NCI-H2171 treated with DMSO at 0.1 percent for 48 hours (cell line): ENCODE measurements around the gene AKAP3.

ENCODE experiments used
- DNase-seq: peaks from one replicate; lab custom pipeline; 2025; lab: John Stamatoyannopoulos, UW

The AKAP3 gene

DNA sequence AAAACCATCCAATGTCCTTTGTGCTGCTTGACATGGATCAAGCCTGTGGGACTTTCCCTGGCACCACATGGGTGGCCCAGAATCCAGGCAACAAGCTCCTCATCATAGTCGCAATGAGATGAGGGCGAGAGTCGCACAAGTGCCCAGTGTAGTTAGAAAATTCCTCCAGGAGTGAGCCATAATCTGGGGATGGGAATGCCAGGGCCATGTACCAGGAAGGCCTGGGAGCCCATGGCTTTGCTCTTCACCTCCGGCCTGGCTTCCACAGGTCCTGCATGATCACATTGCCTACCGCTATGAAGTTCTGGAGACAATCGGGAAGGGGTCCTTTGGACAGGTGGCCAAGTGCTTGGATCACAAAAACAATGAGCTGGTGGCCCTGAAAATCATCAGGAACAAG lies 53.0 kb downstream of the AKAP3 start:
- DNase-seq, result no peak

DNA sequence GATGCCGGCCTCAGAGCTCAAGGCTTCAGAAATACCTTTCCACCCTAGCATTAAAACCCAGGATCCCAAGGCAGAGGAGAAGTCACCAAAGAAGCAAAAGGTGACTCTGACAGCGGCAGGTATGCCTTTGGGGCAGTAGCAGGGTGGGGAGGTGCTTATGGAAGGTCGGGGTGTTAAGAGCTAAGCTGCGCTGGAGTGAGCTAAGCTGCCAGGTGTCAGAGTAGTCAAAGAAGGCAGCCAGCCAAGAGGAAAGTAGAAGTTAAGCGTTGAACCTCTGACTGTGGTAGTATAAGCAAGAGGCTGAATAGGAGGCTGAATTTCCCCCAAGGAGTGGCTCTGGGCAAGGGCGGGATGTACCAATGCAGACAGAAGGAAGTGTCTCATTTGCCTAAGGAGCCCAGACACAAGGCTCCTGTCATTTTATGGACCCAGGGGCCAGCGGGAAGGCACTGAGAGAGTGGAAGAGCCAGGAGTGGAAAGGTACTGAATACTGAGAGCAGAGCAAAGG lies 57.6 kb downstream of the AKAP3 start:
- peak; percentile 13 for DNase-seq

DNA sequence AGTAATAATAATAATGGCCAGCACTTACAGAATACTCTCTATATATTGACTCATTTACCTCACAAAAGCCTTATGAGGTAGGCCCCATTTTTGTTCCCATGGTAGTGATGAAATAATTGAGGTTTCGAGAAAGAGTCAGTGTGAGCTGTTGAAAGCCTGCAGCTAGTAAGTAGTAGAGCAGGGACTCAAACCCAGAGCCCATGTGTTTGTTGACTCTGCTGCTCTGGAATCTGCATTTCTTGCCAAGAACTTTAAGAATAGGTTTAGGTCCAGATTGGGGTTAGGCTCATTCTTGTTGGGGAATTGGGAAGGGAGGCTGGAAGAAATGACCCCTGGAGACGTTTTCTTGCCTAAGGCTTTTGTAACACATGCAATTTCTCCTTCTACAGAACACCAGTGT lies 58.9 kb downstream of the AKAP3 start:
- DNase-seq, result no peak

DNA sequence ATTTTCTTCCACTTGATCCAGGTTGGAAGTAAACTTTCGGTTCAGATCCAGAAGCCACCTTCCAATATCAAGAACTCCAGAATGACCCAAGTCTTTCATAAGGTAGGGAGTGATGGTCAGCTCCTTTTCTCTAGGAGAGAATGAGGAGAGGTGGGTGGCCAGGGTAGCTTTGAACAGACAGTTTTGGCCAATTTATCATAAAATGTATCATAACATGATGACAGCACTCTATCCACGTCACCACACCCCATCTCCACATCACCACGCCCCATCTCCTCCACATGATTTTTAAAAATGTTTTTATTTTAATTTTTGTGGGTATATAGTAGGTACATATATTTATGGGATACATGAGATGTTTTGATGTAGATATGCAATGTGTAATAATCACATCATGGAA lies 59.9 kb downstream of the AKAP3 start:
- DNase-seq, result no peak

DNA sequence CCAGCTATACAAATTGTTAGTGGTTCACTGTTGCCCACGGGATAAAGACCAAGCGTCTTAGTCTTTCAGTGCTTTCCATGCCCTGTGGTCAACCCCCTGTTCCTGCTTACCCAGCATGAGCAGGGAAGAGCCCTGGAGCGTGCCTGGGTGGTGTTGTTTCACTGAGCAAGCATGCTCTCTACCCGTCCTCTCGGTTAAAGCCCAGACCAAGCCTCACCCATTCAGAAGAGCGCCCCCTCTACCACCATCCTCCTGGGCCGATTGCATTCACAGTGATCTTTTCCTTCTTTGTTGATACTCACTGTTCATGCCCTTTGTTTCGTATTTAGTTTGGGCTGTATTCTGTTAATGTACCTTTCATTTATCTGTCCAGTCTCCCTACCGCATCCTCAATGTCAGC lies 61.7 kb downstream of the AKAP3 start:
- DNase-seq, result no peak

DNA sequence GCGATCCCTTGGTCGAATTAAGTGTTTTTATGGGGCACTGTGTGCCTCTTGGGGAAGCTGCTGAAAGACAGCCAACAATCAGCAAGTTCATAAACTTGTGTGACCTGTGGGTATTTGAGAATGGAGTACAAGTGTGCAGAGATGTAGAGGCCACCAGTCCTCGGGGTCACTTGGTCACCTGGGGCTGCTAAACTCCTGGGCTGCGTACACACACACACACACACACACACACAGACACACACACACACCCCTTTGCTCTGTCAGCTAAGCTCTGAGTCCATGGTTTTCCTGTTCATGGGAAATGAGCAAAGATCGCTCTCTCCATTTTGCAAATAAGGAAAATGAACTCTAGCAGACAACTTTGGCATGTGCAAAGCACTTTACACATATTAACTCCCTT lies 62.4 kb downstream of the AKAP3 start:
- no peak for DNase-seq

DNA sequence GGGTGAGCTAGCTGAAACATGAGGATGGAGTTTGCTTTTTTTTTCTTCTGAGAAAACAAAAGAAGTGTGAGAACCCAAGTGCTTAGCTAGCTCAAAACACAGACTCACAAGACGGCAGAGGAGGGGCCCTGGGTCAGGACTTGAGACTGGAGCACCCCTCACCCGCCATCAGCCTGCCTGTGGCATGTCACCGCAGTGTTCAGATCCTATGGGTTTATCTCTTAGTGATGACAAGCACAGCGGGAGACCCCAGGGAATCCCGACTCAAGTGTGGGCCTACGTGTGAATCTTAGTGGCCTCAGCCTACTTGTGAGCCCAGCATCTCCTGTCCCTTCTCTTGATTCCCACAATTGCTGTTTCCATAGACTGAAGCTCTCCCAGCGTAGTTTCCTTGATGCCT lies 64.0 kb downstream of the AKAP3 start:
- no peak for DNase-seq

DNA sequence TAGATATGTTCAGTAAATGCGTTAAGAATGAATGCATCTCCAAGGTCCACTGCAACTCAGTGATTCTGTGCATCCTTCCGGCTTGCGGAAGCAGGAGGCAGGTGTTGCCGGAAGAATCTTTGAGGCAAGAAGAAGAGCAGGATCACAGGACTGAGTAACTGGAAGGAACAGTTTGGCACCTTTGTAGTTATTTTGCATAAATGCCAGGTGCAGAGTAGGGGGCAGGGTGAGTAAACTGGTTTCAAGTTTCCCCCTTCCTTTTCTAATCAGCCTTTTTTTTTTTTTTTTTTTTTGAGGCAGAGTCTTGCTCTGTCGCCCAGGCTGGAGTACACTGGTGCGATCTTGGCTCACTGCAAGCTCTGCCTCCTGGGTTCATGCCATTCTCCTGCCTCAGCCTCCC lies 64.6 kb downstream of the AKAP3 start:
- no peak for DNase-seq

DNA sequence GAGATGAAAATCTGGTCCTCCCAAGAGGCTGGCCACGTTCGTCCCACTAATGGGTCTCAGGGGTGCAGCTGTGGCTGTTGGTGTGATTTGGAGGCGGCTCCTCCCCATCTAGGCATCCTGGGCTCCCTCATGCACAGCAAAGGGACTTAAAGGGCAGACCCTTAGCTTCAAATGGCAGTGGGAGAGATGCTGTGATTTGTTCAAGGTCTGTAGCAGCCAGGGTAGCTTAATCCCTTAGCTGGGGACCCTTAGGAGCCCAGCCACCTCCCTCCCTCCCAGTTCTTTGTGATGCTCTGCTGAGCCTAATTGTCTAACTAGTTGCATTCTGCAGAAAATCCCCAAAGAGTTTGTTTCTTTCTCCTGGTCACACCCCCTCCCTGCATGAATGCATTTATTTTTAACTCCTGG lies 68.6 kb downstream of the AKAP3 start:
- no peak for DNase-seq

DNA sequence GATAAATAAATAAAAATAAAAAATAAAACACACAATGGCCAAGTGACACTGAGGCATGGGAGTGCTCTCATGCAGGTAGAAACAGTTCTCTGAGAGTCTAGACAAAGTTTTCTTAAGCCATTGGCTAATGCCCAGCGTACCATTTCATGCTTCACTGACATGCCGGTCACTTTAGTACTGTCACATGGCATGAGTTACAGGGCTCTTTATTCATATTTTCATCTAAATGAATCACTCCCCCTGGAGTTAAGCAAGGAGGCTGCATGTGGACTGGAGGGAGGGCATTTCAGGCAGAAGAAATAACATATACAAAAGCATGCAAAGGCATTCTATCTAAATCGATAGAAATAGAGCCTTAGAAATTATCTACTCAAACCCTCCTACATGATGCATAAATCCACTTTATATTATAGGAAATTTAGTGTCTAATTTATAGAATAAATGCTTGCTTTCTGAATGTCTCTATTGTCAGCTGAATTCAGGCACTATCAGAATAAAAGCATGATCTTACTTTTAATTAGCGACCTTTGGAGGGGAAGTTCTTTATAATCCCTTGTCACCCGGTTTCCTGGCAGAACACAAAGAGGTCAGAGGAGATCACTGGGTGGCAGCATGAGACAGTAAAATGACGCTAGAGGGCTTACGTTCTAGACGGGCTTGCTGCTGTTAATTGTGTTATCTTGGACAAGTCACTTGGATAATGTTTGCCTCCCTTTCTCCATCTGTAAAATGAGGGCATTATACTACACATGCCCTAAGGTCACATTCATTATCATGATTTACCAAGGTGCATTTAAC lies 69.3 kb downstream of the AKAP3 start:
- peak; percentile 30 for DNase-seq

DNA sequence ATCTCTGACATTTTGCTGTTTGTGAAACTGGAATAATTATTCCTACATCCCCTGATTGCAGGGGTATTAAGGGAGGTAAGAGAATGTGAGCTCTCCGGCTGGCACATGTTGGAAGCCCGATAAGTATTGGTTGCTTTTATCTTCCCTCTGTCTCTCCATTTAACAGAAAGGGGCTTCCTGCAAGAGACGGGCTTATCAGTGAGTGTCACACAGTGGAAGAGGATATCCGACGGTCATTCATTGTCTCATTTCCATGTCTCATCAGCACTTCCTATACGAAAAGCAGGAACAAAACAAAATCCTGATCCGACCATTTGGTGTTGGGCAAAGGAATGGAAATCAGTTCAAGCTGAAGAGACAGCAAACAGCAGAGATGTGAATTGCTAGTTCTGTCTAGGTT lies 76.2 kb downstream of the AKAP3 start:
- no peak for DNase-seq

DNA sequence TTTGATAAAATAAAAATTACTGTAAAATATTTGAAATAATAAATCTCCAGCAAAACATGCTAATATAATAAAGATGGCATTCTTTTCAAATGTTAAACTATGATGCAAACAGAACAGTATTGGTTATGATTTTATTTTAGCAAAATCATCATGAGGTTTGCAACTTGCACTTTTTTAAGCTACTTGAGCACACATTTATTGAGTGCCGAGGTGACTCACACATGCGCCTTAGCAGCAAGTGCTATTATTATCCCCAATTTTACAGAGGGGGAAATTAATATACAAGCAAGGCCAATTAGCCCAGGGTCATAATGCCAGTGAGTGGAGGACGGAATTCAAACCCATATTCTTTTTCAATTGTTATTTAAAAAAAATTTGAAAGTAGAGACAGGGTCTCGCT lies 79.6 kb downstream of the AKAP3 start:
- DNase-seq, result no peak

DNA sequence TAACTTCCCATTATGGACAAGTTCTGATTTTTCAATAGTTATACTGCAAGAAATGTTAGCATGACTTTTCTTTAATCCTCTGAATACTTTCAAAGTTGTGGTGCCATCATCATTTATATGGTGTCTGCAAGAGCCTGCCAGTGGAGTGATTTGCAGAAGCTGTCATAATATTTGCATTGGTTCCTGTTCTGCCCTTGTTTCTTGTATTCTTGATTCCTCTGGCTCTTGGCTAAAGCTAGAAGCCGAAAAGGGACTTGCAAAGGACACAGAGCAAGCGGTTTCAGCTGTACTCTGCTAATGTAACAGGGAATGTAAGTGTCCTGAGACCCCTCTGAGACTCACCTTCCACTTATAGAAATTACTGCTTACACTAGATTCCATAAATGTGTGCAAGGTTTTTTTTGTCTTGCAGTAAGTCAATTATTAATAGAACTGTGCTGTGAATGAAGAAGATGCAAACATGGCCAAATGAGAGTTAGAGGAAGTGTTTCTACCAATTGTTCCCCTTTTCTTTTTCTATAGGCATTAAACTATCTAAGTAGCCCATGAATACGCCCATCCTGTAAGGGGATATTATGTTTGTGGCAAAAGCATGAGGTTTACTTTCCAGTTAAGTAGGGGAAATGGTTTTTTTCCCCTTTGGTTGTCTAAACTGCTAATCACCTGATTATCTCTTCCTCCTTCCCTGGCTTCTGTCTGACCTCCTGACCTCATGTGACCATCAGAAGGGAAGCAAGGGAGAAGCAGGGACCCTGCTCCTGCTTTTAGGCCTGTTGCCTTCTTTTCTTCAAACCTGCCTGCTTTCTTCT lies 81.6 kb downstream of the AKAP3 start:
- DNase-seq, result no peak

DNA sequence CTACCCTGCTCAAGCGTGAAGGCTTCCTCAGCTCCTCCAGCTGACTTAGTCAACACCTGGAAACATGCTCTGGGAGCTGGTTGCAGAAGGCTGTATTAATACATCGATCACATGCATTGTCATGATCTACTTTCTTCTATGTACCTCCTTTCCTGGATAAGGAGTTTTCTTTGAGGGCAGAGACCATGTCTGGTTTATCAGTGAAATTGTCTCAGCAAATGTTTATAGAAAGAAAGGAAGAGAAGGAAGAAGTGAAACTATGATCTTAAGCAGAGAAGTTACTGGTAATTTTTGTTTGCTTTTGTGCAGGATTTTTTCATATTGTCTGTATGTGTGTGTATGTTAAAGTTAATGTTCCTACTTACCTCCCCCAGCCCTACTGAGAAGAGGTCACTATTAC lies 82.4 kb downstream of the AKAP3 start:
- no peak for DNase-seq
